Right atrium auricular region (tissue), 2 donors: ENCODE results near the gene MYO18B. TPM values are rescaled to one million over a fixed set of nuclear protein-coding genes. Genes with fewer than 3 reads are reported as not detected.
A peak's percentile ranks its signal among the peaks of the same experiment; 100 is the strongest.

Experiments
- DNase-seq: peaks from one replicate; pipeline ENCODE4 v3.0.0-alpha.2; 2019; ENCODE audit warnings: low spot score
- H3K27ac ChIP-seq, 2 donors: fragments of 200-600 bp; sonication (generic); 1 replicate in 1 of 2; 2 replicates in 1 of 2; pipeline ENCODE4 v1.5.1; 2016 to 2019
- H3K27me3 ChIP-seq, 2 donors: fragments of 200-600 bp; sonication (generic); one replicate each; pipeline versions ENCODE4 v1.5.1 to v1.6.0; 2017 to 2019
- H3K36me3 ChIP-seq: fragments of 200-600 bp; sonication (generic); one replicate; pipeline ENCODE4 v1.5.1; 2016
- H3K4me1 ChIP-seq, 2 donors: fragments of 200-600 bp; sonication (generic); one replicate each; pipeline versions ENCODE4 v1.5.1 to v1.6.0; 2017 to 2019
- H3K4me3 ChIP-seq, 2 donors: fragments of 200-600 bp; sonication (generic); 1 replicate in 1 of 2; 2 replicates in 1 of 2; pipeline ENCODE4 v1.5.1; 2017 to 2019; ENCODE audit warnings: mild to moderate bottlenecking in 1 of 2, moderate library complexity in 1 of 2
- H3K9me3 ChIP-seq, 2 donors: fragments of 200-600 bp; sonication (generic); one replicate each; pipeline ENCODE4 v1.5.1; 2019
- total RNA-seq, 2 donors: library from RNA; depleted of rRNA; stranded (reverse); fragments of >200 nt; gene quantifications; one replicate each; pipeline ENCODE4 v1.1.0, GENCODE V29; 2016
- TF ChIP-seq, protein P1 (sequence below), 2 donors: fragments of 200-600 bp; sonication (generic); IDR thresholded peaks; one replicate each; pipeline ENCODE4 v1.5.1; 2019; ENCODE audit warnings: antibody characterized with exemption in 2 of 2

MYO18B gene
- total RNA-seq, 2 donors from 2014 or later = 119 to 247 TPM

DNA sequence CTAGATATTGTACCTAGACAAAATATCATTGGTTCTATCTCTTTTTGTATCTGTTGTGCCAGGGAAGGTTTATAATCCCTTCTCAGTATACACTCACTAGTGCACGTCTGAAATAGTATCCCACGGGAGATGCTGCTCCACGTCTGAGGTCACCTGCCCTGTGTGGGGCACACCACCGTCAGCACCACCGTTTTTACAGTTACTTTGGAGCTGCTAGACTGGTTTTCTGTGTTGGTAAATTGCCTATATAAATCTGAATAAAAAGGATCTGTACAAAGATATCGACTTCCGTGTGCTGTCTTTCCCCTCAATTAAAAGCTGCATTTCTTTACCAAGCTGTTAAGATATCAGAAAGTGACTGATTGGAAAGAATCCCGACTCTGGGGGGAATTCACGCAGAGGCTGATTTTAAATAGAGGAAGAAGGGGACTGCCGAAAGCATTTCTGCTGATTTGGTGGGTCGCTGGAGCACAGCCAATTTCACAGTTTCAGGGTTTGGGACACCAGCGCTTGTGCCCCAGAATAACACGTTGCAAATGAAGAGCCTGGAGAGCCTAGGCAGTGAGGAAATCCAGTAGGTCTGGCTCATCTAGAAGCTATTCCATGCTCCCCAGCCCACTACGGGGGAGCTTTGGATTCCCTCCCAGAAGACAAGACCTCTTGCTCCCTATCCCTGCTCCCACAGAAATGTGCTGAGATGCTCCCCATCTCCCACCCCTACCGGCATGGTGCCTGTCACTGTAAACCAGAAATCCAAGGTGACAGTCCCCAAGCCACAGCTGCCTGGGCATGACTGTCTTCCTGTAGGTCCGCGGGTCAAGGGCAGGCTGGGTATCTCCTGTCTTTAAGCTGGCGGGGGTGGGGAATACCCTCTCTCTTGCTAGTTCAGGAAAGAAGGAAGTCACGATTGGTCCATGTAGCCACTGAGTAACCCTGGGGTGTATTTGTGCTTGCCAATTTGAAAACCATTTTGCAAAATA lies 12.7 kb upstream of the MYO18B start:
- H3K9me3 ChIP-seq = no peaks in the 10 kb centered on the region
- H3K27ac ChIP-seq = no peak overlapping the region
- peak; percentile 50 for DNase-seq
- no peaks in the 10 kb centered on the region for H3K27me3 ChIP-seq
- no peaks in the 10 kb centered on the region for H3K36me3 ChIP-seq
- no peaks in the 10 kb centered on the region for H3K4me1 ChIP-seq
- no peak overlapping the region for H3K4me3 ChIP-seq
- TF ChIP-seq, protein P1, sequence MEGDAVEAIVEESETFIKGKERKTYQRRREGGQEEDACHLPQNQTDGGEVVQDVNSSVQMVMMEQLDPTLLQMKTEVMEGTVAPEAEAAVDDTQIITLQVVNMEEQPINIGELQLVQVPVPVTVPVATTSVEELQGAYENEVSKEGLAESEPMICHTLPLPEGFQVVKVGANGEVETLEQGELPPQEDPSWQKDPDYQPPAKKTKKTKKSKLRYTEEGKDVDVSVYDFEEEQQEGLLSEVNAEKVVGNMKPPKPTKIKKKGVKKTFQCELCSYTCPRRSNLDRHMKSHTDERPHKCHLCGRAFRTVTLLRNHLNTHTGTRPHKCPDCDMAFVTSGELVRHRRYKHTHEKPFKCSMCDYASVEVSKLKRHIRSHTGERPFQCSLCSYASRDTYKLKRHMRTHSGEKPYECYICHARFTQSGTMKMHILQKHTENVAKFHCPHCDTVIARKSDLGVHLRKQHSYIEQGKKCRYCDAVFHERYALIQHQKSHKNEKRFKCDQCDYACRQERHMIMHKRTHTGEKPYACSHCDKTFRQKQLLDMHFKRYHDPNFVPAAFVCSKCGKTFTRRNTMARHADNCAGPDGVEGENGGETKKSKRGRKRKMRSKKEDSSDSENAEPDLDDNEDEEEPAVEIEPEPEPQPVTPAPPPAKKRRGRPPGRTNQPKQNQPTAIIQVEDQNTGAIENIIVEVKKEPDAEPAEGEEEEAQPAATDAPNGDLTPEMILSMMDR (IDR thresholded peaks at IDR 0.05) = no peak

DNA sequence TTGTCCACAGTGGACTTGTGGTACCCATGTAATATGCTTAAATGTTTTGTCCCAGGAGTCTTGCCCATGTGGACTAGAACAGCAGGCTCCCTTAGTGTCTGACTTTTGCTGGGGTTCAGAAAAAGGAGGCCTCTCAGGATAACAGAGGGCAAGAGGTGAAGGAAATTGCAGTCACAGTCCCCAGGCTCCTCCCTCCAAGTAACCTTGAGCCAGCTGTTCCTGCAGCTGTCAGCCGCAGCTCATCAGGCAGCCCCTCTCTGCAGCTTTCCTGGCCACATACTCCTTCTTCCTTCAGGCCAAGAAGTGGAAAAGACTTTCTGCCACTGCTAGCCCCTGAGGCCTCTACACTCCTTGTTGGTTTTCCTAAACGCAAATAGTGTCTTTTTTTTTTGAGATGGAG lies 6.3 kb upstream of the MYO18B start:
- Histone ChIP-seq H3K4me1 (no peaks in the 10 kb centered on the region), H3K27ac (no peak overlapping the region), H3K27me3 (no peaks in the 10 kb centered on the region), H3K9me3 (no peaks in the 10 kb centered on the region), H3K4me3 (no peak overlapping the region), H3K36me3 (no peaks in the 10 kb centered on the region)
- TF ChIP-seq, protein P1 (IDR thresholded peaks at IDR 0.05) = no peak
- no peak for DNase-seq

DNA sequence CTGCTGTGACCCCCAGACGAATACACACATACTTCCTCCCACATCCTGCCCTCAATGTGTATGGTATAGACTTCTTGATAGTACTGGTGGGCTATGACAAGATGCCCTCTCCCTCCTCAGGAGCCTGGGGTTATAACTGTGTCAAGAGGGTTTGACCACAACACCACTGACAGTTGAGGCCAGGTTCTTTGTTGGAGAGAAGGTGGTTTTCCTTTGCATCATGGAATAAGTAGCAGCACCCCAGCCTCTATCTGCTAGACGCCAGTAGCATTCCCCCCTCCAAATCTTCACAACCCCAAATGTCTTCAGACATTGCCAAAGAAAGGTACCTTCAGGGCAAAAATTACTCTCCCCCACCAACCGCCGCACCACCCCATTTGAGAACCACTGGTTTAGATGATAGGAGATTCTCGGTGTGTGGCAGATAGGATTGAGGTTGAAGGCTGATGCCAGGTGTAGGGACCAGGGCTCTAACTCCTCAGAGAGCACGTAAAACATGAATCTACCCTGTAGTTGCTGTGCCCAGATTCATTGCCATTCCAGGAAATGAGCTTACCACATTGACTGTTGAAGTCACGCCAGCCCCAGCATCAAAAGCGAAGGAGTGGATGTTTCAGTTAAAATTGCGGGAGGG lies 5.5 kb upstream of the MYO18B start:
- no peaks in the 10 kb centered on the region for H3K27me3 ChIP-seq
- no peaks in the 10 kb centered on the region for H3K36me3 ChIP-seq
- no peak overlapping the region for H3K27ac ChIP-seq
- TF ChIP-seq, protein P1 (IDR thresholded peaks at IDR 0.05) = no peak
- DNase-seq = peak; percentile 21
- H3K9me3 ChIP-seq = no peaks in the 10 kb centered on the region
- H3K4me3 ChIP-seq = no peak overlapping the region
- H3K4me1 ChIP-seq = no peaks in the 10 kb centered on the region

DNA sequence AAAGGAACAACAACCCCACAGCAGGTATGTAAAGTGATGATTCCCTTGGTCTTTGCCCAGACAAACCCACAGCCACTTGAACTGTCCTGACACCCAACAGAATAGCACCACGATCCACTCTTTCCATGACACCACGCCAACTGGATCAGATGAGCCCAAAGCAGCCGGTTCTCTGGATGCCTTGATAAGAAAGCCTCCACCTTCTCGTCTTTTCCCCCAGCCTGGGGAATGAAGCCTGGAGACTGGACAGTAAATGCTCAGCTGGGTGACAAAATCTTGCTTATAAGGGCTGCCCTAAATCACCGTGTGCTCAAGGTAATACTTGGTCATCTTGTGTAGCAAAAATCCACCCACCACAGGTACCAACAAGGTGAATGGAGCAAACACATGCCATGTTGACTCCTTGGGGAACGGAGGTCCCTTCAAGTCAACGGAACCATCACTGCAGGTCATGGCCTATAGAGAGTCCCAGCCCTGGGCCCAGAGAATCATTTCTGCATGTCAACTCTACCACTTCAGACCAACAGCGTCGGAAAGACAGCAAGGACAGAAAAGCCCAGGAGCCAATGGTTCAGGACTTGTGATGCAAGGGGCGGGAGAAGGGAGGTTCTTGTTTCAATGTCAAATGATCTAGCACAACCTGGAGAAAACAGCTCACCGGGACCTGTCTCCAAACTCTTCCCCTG lies 2.2 kb upstream of the MYO18B start:
- TF ChIP-seq, protein P1 (IDR thresholded peaks at IDR 0.05) = no peak
- Histone ChIP-seq H3K4me3 (no peak overlapping the region), H3K4me1 (peaks cover 0 to 2% of the 10 kb centered on the region in 2 donors), H3K9me3 (no peaks in the 10 kb centered on the region), H3K36me3 (no peaks in the 10 kb centered on the region), H3K27me3 (no peaks in the 10 kb centered on the region), H3K27ac (no peak overlapping the region)
- DNase-seq = no peak

DNA sequence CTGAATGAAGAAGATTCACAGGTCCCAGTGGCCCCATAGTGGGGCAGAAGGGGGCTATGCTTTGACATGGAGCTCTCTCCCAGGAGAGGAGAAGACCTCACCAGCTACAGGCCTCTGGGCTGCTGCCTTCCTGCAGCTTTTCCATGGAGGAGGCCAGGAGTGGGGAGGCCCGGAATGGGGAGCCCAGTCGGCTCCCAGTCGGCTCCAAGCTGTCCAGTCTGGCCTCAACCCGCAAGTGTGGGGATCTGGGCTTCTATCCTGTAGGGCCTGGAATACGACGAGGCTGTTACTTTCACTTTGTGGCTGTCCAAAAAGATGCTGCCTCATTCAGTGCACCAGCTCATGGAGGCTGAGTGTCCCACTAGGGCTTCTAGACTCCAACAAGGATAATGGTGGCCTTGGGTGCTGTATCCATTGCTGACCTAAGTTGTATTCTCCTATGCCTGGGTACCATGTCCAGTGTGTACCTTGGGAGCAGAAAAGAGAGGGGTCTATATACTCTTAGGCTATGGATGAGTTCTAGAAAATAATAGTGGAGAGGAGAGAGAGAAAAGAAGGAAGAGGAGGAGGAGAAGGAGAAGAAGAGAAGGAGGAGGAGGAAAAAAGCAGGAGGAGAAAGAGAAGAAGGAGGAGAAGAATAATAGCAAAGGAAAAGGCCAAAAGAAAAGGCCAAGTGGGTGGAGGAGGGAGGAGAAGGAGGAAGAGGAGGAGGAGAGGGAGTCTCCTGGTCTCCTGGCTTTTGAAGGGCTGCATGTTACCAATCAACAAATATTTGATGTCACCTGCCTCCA lies 1.1 kb downstream of the MYO18B start:
- peak overlapping the region; percentile 52 to 65 for H3K4me3 ChIP-seq
- TF ChIP-seq, protein P1 (IDR thresholded peaks at IDR 0.05) = no peak

More for the DNA sequence above, 1.1 kb downstream of the MYO18B start:
- no peaks in the 10 kb centered on the region for H3K36me3 ChIP-seq
- H3K27me3 ChIP-seq = no peaks in the 10 kb centered on the region
- H3K9me3 ChIP-seq = no peaks in the 10 kb centered on the region
- peak overlapping the region; percentile 88 to 94 for H3K27ac ChIP-seq
- DNase-seq = no peak
- H3K4me1 ChIP-seq = peaks cover 0 to 24% of the 10 kb centered on the region in 2 donors
